IPS-11a (cell line): ENCODE results near the gene FSIP1.

Experiments
- H3K4me3 ChIP-seq: one replicate; pipeline ENCODE4 v1.5.1; 2013; ENCODE audit warnings: low read depth, low read length, control low read depth

FSIP1 gene

GRCh38 chr15:39597751-39598185, 184.9 kb downstream of the FSIP1 start:
- no peak overlapping the region for H3K4me3 ChIP-seq

DNA sequence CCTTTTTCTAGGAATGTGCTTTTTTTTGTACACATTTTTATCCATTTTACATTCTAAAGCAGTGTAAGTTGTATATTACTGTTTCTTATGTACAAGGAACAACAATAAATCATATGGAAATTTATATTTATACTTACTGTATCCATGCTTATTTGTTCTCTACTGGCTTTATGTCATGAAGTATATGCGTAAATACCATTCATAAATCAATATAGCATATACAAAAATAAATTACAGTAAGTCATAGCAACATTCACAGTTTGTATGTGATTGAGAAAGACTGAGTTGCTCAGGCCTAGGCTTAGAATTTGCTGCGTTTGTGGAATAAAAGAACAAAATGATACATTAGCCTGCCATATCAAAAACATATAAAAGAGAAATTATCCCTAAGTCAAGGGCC, 185.3 kb downstream of the FSIP1 start:
- H3K4me3 ChIP-seq: no peak overlapping the region

DNA sequence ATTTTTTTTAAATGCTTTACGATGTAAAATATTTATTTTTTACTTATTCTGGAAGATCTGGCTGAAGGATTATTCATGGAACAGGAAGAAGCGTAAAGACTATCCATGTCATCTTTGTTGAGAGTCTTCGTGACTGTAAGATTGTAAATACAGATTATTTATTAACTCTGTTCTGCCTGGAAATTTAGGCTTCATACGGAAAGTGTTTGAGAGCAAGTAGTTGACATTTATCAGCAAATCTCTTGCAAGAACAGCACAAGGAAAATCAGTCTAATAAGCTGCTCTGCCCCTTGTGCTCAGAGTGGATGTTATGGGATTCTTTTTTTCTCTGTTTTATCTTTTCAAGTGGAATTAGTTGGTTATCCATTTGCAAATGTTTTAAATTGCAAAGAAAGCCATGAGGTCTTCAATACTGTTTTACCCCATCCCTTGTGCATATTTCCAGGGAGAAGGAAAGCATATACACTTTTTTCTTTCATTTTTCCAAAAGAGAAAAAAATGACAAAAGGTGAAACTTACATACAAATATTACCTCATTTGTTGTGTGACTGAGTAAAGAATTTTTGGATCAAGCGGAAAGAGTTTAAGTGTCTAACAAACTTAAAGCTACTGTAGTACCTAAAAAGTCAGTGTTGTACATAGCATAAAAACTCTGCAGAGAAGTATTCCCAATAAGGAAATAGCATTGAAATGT, 186.1 kb downstream of the FSIP1 start:
- H3K4me3 ChIP-seq: no peak overlapping the region

DNA sequence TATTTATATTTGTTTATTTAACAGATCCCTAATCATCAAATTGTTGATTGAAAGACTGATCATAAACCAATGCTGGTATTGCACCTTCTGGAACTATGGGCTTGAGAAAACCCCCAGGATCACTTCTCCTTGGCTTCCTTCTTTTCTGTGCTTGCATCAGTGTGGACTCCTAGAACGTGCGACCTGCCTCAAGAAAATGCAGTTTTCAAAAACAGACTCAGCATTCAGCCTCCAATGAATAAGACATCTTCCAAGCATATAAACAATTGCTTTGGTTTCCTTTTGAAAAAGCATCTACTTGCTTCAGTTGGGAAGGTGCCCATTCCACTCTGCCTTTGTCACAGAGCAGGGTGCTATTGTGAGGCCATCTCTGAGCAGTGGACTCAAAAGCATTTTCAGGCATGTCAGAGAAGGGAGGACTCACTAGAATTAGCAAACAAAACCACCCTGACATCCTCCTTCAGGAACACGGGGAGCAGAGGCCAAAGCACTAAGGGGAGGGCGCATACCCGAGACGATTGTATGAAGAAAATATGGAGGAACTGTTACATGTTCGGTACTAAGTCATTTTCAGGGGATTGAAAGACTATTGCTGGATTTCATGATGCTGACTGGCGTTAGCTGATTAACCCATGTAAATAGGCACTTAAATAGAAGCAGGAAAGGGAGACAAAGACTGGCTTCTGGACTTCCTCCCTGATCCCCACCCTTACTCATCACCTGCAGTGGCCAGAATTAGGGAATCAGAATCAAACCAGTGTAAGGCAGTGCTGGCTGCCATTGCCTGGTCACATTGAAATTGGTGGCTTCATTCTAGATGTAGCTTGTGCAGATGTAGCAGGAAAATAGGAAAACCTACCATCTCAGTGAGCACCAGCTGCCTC, 187.1 kb downstream of the FSIP1 start:
- no peak overlapping the region for H3K4me3 ChIP-seq

DNA sequence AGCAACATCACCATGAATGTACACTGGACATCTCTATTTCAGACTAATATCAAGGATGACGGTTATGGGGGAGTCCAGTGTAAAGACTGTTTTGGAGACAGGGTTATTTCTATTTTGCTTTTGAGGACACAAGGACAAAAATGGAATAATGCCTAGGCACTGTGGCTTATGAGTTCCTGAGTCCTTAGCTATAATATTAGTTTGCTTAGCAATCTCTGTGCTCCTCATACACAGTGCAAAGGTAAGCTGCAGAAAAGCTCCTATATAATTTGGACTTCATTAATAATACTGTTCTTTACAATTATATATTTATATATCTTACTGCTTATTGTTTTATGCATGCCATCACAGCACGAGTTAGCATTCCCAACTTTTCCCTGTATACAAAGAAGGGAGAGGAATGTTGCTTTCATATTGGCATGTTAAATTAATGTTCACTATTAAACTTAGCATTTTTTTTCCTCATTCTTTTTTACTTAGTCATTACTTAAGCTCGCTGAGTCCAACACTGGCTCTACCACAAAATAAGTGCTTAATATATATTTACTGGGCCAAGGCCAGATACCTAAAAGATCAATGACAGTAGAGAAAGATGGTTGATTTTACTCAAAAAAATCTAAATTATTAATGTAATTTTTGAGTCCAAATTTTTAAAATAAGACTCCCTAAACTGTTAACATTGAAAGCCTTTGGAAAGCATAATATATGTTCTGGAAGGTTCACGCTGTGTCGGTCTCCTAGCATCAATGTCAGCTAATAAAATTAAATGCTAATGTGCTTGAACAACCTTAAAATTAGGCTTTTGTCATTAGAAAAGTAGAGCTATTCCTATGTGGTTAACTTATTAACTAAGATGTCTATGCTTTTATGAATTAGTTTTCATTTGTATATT, 187.9 kb downstream of the FSIP1 start:
- H3K4me3 ChIP-seq: no peak overlapping the region

DNA sequence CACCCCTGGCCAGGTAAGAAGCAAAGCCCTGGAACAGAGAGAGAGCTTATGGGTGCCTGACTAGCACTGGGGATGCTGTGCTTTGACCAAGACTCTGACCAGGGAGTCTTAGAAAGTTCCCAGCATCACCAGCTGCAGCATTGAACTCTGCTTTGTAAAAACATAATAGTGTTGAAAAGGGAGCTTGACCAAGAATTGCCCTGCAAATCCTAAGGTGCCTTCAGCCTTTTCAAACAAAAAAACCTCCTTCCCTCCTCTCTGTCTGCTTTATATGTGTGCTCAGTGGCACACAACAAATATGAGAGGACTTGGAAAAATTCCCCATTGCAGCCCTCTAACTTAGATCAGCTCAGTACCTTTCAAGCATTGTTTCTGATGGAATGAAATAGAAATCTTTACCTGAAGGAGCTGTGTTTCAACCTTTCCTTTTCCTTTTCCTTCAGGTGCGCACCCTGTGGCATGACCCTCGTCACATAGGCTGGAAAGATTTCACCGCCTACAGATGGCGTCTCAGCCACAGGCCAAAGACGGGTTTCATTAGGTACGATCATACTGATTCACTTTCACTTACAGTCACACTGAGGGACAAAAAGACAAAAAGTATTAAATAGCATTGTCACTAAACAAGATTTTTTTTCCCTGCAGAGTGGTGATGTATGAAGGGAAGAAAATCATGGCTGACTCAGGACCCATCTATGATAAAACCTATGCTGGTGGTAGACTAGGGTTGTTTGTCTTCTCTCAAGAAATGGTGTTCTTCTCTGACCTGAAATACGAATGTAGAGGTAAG, 188.8 kb downstream of the FSIP1 start:
- H3K4me3 ChIP-seq: no peak overlapping the region

- H3K4me3 ChIP-seq: no peak overlapping the region
Observed at GRCh38 chr15:39593071-39593655, 189.5 kb downstream of the FSIP1 start.

- H3K4me3 ChIP-seq: no peak overlapping the region
Observed at GRCh38 chr15:39592500-39592899, 190.1 kb downstream of the FSIP1 start.

- H3K4me3 ChIP-seq: no peak overlapping the region
Observed at GRCh38 chr15:39591896-39592315, 190.7 kb downstream of the FSIP1 start.

DNA sequence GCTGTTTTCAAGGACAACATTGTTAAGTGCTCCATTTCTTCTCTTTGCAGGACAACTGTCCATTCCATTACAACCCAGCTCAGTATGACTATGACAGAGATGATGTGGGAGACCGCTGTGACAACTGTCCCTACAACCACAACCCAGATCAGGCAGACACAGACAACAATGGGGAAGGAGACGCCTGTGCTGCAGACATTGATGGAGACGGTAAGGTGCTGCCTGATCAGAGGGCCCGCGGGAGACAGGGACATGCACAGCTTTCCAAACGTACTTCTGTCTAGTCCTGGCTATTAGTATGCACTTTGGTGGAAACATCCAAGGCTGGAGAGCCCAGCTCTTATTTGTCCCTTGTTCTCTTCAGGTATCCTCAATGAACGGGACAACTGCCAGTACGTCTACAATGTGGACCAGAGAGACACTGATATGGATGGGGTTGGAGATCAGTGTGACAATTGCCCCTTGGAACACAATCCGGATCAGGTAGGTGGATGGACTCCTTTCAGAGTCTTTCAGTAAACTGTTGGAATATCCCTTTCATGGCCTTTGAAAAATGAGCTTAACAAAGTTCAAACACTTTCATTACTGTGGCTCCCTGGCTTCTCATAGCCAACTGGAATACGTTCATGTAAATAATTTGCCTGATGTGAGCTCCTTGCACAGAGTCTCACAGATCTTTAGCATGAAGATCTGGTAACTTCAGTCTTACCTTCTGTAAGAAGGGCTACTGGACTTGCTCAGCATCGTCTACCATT, 191.3 kb downstream of the FSIP1 start:
- H3K4me3 ChIP-seq: no peak overlapping the region

GRCh38 chr15:39589815-39590644, 192.6 kb downstream of the FSIP1 start:
- no peak overlapping the region for H3K4me3 ChIP-seq

- no peak overlapping the region for H3K4me3 ChIP-seq
Observed at GRCh38 chr15:39589193-39589814, 193.3 kb downstream of the FSIP1 start.

DNA sequence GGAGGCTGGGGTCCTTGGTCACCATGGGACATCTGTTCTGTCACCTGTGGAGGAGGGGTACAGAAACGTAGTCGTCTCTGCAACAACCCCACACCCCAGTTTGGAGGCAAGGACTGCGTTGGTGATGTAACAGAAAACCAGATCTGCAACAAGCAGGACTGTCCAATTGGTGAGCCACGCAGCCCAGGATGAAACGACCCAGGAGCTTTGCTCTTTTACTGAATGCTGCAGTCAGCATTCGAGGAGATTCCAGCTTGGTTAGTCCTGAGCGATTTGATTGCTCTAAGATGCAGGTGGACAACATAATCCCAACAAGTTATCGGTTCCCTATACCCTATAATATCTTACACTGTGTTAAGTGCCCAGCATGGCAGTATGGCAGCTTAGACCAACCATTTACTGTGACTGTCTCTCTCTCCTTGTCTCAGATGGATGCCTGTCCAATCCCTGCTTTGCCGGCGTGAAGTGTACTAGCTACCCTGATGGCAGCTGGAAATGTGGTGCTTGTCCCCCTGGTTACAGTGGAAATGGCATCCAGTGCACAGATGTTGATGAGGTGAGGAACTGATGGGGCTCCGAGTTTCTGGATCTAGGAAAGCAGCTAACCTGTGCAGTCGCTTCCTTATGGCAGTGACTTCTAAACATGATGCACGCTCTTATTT, 194.0 kb downstream of the FSIP1 start:
- H3K4me3 ChIP-seq: no peak overlapping the region

DNA sequence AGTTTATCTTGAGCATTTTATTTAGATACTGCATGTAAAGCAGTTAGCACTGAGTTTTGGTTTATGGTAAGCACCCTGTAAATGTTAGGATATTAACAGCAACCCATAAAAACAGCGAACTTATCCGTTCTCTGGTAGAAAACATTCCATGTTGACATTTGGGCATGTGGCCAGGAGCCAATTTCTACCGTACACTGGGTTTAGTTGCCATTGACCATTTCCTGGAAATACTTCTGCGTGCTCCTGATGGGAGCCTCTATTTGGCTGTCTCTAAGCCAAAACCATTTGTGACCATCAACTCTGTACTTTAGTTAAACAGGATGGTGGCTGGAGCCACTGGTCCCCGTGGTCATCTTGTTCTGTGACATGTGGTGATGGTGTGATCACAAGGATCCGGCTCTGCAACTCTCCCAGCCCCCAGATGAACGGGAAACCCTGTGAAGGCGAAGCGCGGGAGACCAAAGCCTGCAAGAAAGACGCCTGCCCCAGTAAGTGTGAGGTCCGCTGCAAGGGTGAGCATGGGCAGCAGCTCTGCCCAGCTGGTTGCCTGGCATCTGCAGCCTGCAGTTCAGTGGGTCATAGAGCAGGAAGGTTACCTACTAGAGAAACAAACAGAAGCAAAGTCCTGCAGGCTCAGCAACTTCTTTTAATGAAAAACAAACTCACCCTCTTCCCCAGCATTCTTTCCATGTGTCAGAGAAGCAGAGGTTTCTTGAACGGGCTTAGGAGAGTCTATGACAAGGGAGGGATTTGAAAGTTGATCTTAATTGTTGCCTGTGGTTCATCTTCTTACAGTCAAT, 194.7 kb downstream of the FSIP1 start:
- no peak overlapping the region for H3K4me3 ChIP-seq

DNA sequence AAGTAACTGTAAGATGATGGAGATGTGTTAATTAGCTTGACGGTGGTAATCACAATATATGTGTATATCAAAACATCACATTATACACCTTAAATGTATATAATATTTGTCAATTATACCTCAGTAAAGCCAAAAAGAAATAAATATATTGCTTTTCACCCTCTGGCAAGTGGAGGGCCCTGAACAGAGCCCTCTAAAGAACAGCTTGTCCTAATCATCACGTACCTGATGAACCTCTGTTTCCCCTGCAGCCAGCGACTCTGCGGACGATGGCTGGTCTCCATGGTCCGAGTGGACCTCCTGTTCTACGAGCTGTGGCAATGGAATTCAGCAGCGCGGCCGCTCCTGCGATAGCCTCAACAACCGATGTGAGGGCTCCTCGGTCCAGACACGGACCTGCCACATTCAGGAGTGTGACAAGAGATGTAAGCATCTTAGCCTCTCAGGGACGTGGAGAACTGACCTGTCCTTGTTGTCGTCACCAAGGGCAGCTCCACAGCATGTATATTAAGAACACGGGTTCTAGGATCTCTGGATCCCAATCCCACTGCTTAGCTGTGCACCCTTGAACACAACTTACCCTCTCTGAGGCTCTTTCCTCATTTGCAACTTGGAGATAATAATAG, 195.4 kb downstream of the FSIP1 start:
- no peak overlapping the region for H3K4me3 ChIP-seq

- H3K4me3 ChIP-seq: no peak overlapping the region
Observed at GRCh38 chr15:39586387-39587095, 196.1 kb downstream of the FSIP1 start.
